Measurements from ENCODE around the gene BUB1B. TPM values are rescaled to one million over a fixed set of nuclear protein-coding genes. Genes with fewer than 3 reads are reported as not detected.

Gene BUB1B
- total RNA-seq, 1 experiment from 2014 or later, result 83.2 TPM

DNA sequence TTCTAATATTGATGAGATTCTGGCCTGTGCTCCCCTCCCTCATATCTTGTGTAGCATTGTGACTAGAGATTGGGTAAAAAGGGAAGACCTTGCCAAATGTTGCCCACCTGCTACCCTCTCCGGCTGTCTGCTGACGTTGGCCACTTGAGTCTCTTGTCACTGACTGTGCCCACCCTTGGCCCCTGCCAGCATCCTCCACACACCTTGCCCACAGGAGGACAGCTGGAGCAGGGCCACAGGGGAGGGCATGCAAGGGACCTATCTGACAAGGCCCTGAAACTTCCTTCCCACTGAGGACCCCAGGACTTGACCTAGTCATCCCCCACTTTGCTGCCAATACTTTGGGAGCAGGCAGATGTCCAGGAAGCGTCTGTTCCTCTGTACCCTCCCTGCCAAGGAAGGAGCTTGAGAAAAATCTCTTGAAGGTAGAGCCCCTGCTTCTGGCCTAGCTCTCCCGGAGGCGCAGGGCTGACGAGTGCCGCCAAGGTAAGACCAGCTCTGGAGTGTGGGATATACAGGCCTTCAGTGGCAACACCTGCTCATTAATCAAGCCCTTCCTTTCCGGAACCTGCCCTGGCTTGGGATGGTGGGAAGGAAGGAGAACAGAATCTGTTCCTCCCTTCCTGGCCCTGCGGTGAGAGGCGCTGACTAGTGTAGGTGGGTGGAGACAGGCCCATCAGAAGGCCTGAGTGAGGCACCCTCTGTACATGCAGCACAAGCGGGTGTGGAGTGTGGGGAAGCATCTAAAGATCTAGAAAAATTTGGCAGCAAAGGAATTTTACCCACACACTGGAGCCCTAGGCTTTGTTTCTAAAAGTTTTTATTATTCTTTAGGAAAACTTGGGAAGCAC, 73.1 kb downstream of the BUB1B start:
- DNase-seq, result no peak
- Histone ChIP-seq H3K4me1 (ENCODE audit: insufficient read depth, low read length) (no peaks in the 10 kb centered on the region), H3K56ac (ENCODE audit: insufficient read length, low read depth, low read length) (no peak overlapping the region), H2BK5ac (ENCODE audit: insufficient read length, low read length) (no peak overlapping the region), H4K91ac (ENCODE audit: insufficient read length, low read depth, low read length) (no peak overlapping the region), H4K8ac (replicated peaks; ENCODE audit: insufficient read length, low read depth, low read length) (no peak overlapping the region), H3K79me2 (ENCODE audit: insufficient read depth, low read length) (no peaks in the 10 kb centered on the region), H3K23me2 (ENCODE audit: insufficient read length, low read depth, low read length, poor library complexity, severe bottlenecking) (peaks cover 5% of the 10 kb centered on the region), H3K14ac (ENCODE audit: insufficient read depth, low read length) (peak overlapping the region; percentile 40; the same call in 1 of the 2 replicates), H2BK15ac (ENCODE audit: low read depth, low read length) (no peak overlapping the region), H3K18ac (ENCODE audit: insufficient read length, low read depth, low read length) (no peak overlapping the region), H2AK5ac (ENCODE audit: insufficient read length, low read length) (no peak overlapping the region), H3K9ac (ENCODE audit: extremely low read depth, insufficient read length, low read length) (no peak overlapping the region), H3T11ph (ENCODE audit: low read length) (no peak overlapping the region), H3K79me1 (ENCODE audit: insufficient read depth, low read depth, low read length, poor library complexity, severe bottlenecking) (no peaks in the 10 kb centered on the region), H3K4ac (ENCODE audit: low read depth, low read length) (no peak overlapping the region), H3K4me2 (ENCODE audit: insufficient read depth, insufficient read length, low read length) (no peak overlapping the region), H2BK12ac (ENCODE audit: insufficient read length, low read depth, low read length) (no peak overlapping the region), H4K20me1 (ENCODE audit: control insufficient read depth, insufficient read depth, insufficient read length) (no peaks in the 10 kb centered on the region), H3K27me3 (ENCODE audit: insufficient read depth, low read length) (no peaks in the 10 kb centered on the region), H2AFZ (ENCODE audit: low read length) (no peak overlapping the region), H3K9me3 (ENCODE audit: control insufficient read depth, low read depth, low read length) (no peaks in the 10 kb centered on the region), H2BK20ac (ENCODE audit: low read depth, low read length, poor library complexity, severe bottlenecking) (no peak overlapping the region), H3K27ac (ENCODE audit: insufficient read length, low read depth, low read length) (no peak overlapping the region), H3K23ac (ENCODE audit: insufficient read length, low read depth, low read length) (no peak overlapping the region), H2BK120ac (ENCODE audit: low read depth, low read length, poor library complexity, severe bottlenecking) (no peak overlapping the region), H4K5ac (ENCODE audit: insufficient read length, low read depth, low read length) (no peak overlapping the region)
- H3K27ac Mint-ChIP-seq, result peak overlapping the region in 2 of 3 experiments; percentile 64 to 82; a peak in 2 of 7 replicates
- no CpG with 5 or more reads among the region's 11 CpGs for WGBS (ENCODE audit: extremely low coverage, insufficient read length, low lambda C conversion rate)
- H3K4me3 Mint-ChIP-seq, result no peak overlapping the region
- peaks cover 6 to 18% (median 7%) of the 10 kb centered on the region in 3 experiments; a peak in 6 of 7 replicates for H3K36me3 Mint-ChIP-seq (ENCODE audit: insufficient read depth in 1 of 3, low read depth in 3 of 3)
- peaks cover 20 to 22% of the 10 kb centered on the region in 2 experiments for H3K4me1 Mint-ChIP-seq
- H3K27me3 Mint-ChIP-seq (ENCODE audit: low read depth), result peaks cover 13% of the 10 kb centered on the region
- TF ChIP-seq, protein P1, sequence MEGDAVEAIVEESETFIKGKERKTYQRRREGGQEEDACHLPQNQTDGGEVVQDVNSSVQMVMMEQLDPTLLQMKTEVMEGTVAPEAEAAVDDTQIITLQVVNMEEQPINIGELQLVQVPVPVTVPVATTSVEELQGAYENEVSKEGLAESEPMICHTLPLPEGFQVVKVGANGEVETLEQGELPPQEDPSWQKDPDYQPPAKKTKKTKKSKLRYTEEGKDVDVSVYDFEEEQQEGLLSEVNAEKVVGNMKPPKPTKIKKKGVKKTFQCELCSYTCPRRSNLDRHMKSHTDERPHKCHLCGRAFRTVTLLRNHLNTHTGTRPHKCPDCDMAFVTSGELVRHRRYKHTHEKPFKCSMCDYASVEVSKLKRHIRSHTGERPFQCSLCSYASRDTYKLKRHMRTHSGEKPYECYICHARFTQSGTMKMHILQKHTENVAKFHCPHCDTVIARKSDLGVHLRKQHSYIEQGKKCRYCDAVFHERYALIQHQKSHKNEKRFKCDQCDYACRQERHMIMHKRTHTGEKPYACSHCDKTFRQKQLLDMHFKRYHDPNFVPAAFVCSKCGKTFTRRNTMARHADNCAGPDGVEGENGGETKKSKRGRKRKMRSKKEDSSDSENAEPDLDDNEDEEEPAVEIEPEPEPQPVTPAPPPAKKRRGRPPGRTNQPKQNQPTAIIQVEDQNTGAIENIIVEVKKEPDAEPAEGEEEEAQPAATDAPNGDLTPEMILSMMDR (conservative IDR thresholded peaks at IDR 0.05), result no peak
- H3K9me3 Mint-ChIP-seq, result no peaks in the 10 kb centered on the region

Data from H9 (cell line).